GM11168 (cell line): Measurements from ENCODE around the gene PAQR5.

Experiments
- in situ Hi-C: fragments of 300-500 bp; cut with MboI; formaldehyde crosslinking; loops from one replicate; pipeline ENCODE4 v1.12.0; 2022; ENCODE audit warnings: low sequenced_read_pairs; ENCODE audit not compliant: unreplicated experiment

The PAQR5 gene, protein sequence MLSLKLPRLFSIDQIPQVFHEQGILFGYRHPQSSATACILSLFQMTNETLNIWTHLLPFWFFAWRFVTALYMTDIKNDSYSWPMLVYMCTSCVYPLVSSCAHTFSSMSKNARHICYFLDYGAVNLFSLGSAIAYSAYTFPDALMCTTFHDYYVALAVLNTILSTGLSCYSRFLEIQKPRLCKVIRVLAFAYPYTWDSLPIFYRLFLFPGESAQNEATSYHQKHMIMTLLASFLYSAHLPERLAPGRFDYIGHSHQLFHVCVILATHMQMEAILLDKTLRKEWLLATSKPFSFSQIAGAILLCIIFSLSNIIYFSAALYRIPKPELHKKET

DNA sequence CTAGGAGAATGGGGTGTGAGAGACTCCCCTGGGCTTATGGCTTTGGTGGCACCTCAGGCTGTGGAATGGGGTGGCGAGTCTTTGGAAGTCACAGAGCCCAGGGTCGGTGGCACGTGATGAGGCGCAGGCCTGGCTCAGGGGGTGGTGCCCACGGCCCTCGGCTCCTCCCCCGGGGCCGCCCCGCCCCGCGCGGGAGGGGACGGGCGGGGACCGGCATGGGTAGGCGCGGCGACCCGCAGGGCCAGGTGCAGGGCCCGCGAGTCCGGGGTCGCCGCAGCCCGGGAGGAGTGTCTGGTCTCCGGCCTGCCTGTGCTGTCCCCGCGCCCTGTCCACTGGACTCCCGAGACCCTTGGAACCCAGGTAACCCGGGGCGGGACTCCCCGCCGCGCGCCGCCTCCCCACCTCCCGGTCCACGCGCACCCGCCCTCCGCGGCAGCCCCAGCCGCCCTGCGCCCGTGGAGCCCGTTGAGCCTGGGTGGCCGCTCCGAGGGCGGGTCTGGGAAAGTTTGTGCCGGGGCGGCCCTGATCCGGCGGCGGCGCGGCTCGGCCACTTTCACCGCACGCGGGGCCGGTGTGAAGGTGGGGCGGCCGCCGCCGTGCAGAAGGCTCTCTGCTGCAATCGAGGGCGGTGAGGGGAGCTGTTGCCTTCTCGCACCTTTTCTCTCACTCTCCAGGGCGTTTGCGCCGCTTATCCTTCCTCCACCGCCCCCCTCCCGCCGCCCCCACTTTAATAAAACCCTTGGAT, at the start of gene PAQR5:
PAQR5 (plus strand) TSS at position 216 of the 745 bp plus-strand sequence. CDS start 61,169 bp downstream, outside the sequence.
- in situ Hi-C loops: no loop called here

DNA sequence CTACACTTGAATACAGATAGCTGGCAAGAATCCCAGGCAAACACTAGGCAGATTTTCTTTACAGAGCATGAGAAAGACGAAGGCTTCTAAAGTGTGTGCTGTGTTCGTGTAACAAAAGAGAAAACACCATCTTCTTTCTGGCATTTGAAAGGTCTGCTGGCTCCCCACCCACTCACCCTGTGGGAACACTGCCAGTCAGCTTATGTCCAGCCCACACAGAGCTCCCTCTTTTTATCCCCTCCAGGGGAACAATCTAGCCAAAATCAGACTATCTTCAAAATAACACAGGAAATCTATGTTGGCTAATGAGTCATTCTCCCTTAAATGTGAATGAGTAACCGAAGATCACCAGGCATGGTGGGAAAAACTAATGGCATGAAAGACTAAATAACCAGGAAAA, 45.6 kb upstream of the PAQR5 start:
- in situ Hi-C loops: no loop called here

DNA sequence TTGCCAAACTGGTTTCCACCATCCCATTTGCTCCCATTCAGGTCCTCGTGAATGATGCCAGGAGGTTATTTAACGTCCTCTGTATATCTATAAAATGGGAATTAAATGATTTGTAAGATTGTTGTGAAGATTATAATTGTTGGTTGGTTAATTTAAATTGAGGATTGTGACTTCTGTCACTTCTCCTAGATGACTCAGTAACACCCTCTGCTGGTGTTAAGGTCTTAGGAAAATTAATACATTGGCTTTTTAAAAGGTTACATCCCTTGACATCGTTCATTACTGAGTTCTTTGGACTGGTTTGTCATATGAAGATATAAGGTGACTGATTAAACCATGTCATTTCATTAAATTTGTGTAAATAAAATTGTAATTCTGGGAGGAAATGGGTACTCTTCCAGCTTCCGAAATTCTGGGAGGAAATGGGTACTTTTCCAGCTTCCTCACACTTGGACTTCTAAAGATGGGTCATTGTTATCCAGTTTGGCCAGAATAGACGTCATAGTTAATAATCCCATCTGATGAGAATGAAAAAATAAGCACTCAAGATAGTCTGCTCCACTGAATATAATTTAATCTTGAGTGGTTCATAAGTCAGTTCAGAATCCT, 33.3 kb upstream of the PAQR5 start:
- in situ Hi-C loops: no loop called here

DNA sequence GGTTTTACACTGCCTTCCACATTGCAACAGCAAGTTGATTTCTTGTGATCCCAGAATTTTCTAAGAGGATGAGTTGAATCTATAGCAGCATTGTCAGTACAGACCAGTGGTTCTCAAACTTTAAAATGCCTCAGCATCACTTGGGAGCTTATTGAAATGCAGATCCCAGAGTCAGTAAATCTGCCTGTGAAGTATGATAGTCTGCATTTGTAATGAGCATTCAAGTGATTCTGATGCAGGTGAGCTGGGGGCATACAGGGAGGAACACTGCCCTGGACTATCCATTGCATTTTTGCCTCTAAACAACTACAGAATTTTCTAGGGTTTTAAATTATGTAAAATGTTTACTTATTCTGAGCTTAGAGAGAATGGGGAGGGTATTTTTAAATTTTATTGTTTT, 27.5 kb upstream of the PAQR5 start:
- in situ Hi-C loops: loop anchor here (10.0 kb wide), 1 partner anchor 216 kb away; no protein-coding TSS in a partner anchor

DNA sequence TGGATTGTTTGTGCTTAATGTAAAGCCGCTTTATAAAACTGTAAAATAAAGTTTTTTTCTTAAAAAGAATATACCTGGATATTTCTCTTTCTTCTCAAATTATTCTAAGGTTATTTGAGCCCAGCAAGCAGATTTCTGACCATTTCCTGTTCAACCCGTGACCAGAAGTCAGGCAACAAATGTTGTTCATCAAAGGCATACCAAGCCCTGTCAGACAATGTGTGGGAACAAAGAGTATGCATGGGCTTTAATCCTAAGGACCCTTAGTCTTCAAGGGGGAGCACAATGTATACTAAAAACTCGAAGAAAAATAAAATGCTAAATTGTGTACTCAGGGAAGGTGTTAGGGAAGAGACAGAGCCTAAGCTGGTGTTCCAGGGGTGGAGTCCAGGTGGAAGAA, 26.6 kb upstream of the PAQR5 start:
- in situ Hi-C loops: loop anchor here (10.0 kb wide), 1 partner anchor 217 kb away; no protein-coding TSS in a partner anchor

DNA sequence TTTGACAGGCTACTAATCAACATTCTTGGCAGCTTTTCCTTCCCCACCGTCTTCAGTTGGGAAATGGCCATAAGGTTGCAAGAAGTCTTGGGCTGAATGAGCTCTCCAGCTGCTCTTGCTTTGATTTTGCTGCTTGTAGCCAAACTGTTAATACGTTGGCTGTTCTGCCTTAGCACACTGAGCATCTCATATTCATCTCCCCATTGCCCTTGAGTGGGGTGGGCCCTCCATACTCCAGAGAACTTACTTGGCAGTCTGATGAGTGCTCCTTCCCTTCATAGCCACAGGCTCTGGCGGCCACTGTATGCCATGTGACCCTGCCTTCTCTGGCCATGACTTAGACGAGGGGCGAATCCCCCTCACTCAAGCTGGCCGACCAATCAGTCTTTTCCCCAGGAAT, 25.8 kb upstream of the PAQR5 start:
- in situ Hi-C loops: loop anchor here (10.0 kb wide), 1 partner anchor 218 kb away; no protein-coding TSS in a partner anchor

DNA sequence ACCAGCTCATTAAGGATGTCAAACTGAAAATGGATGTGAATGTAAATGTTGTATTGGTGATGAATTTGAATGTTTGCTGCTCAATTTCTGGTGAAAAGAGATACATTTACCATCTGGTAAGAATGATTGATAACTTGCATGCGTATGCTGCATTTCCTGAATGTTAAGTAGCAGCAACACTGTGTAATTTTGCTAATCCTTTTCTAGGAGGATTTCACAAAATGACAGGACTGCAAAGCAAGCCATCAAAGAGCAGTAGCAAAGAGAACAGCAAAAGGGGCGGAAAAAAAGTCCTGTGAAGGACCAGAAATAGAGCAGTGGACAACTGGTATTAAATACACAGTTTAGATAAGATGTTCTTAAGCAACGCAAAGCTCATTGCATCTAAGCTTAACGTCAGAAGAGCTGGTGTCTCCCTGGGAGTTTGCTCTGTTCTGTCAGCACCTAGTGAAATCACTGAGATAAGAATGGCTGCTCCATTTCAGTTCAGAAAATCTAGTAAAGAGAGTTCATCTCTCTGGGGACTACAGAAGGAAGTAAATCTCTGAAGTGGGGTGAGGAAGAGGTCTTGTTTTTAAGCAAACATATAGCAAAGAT, 23.5 kb upstream of the PAQR5 start:
- in situ Hi-C loops: loop anchor here (10.0 kb wide), 1 partner anchor 220 kb away; no protein-coding TSS in a partner anchor

DNA sequence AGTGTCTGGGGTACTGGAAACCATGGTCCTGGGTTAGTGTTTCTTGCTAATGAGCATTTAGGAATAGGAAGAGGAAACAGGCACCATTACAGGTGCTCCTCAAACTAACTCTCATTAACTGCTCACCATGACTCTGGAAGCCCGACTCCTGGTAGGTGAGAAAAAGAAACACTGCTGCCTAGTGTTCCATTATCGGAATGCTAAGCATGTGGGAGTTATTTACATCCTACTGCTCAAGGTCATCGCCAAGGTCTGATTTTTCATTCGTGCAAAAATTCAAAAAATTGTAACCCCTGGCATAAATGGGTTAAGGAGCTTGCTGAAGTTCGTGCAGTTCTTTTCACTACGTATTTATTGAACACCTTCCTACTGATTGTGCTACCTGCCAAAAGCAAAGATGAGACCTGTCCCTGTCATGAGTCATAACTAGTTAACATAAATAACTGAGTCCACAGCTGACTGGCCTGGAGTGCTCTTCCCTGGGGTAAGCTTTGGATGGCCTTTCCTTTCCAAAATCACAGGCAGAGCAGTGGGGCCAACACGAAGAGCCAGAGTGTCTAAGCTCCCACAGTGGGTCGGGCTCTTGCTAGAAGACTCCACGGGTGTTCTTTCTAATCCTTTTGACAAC, 22.7 kb upstream of the PAQR5 start:
- in situ Hi-C loops: loop anchor here (10.0 kb wide), 1 partner anchor 221 kb away; no protein-coding TSS in a partner anchor

DNA sequence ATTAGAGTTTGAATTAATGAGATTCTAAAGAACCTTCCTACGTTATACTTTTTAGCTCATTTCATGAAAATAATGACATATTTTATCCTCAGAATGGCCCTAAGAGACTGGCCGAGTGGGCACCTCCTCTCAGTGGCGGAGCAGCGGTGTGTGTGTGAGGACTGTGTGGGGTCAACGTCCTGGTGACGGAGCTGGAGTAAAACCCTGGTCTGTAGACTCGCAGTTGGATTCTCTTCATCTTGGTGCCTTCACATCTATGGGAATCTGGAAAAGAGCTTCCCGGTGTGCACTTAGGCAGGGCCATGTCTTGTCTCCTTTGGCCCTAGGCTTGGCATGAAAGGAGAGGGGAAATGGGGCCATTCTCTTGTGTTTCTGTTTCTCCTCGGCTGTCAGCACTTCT, 21.4 kb upstream of the PAQR5 start:
- in situ Hi-C loops: loop anchor here (10.0 kb wide), 1 partner anchor 223 kb away; no protein-coding TSS in a partner anchor

DNA sequence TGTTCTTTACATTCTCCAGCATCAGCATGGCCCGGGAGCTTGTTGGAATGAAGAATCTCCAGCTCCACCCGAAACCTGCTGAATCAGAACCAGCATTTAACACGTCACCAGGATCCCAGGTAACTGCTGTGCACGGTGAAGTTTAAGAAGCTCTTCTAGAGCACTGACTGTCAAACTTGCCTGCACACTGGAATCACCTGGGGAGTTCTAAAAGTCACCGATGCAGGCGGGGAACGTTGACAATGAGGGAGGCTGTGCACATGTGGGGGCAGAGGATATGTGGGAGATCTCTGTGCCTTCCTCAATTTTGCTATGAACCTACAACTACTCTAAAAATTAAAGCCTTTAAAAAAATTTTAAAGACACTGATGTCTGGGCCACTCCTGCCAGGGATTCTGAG, 19.1 kb upstream of the PAQR5 start:
- in situ Hi-C loops: loop anchor here (10.0 kb wide), 1 partner anchor 225 kb away; no protein-coding TSS in a partner anchor

DNA sequence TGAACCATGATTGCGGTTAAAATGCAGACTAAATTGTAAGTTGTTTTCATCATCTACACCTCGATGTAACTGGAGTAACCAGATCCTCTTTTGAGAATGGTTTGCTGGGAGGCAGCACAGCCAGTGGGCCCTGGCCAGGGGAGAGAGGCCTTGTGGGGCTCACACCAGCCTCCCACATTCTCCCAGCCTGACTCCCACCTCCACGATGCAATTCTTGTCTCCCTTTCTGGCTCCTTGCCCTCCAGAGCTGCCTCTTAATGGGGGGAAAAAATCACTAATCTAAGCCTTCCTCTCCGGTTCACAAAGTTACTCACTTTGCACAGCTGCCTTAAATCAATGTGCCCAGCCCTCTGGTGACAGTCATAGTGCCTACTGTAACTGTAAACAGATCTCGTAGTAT, 17.9 kb upstream of the PAQR5 start:
- in situ Hi-C loops: no loop called here

DNA sequence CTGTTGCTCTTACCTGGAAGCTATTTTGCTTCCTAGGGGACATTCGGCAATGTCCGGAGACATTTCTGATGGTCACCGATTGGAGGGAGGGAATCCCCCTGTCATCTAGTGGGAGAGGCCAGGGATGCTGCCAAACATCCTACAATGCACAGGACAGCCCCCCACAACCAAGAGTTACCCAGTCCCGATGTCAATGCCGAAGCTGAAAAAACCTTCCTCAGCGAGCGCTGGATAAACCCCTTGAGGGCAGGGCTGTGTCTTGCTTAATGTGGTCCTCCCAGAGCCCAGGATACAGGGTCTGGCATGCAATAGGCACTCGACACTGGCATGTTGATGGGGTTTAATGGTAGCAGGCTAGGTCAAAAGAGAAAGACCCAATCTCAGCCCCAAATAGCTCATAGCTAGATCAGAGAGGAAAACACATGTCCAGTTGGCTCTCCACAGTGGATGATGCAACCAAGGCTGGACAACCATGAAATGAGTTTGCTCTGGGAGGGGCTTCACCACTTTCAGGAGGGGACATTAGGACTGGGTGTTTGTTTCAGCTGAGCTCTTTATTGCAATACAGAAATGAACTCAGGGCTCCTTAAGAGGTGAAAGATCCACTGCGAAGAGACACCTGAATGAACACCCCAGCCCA, 16.5 kb upstream of the PAQR5 start:
- in situ Hi-C loops: no loop called here

DNA sequence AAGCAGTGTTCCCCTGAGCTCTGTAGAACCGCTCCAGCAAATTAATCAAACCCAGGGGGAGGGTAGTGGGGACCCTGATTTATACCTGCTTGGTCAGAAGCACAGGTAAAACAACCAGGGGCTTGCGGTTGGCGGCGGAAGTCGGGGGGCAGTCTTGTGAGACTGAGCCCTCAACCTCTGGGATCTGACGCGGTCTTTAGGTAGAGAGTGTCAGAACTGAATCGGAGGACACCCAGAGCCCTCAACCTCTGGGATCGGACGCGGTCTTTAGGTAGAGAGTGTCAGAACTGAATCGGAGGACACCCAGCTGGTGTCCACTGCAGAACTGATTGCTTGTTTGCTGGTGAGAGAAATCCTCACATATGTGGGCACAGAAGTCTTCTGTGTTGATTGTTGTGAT, 12.9 kb upstream of the PAQR5 start:
- in situ Hi-C loops: no loop called here

DNA sequence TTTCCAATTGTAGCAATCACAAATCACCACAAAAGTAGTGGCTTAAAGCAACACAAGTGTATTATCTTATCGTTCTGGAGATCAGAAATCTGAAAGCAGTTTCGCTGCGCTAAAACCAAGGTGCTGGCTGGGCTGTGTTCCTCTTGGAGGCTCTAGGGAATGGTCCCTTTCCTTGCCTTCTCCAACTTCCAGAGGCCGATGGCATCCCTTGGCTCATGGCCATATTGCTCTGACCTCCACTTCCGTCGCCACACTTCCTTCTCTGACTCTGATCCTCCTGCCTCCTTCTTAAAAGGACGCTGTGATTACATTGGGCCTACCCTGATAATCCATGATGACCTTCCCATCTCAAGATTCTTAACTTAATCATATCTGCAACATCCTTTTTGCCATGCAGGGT, 10.7 kb upstream of the PAQR5 start:
- in situ Hi-C loops: no loop called here

DNA sequence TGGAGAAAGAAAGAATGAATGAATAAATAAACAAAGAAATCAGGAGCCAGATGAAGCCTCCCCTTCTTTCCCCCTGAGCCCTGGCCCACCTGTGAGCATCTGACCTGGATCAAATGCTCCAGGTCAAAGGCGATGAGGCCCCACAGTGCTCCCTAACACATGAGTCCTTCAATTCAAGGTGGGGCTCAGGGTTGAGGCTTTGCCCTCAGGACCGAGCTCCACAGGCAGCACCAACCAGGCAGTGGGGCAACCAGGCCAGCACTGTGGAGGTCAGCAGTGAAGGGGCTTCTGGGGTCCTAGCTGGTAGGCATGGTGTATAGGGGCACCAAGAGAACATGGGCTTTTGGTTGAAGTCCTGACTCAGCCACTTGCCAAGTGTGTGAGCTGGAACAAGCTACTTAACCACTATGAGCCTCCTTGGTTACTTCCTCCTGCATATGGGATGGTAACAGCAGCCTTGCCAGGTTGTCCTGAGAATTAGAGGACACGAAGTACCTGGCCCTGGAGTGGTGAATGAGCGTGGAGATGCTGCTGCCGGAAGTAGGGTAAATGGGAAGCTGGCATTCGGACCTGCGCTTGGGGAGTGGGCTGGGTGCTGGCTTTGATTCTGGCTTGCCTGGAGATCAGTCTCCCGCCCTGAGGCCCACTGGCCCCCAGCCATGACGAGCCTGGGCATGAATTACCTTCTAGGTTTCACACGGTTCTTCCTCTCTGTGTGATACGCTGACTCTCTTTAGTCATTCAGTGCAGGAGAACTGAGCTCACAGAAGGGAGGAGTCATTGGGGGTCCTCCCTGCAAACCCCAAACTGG, 10.0 kb upstream of the PAQR5 start:
- in situ Hi-C loops: no loop called here

DNA sequence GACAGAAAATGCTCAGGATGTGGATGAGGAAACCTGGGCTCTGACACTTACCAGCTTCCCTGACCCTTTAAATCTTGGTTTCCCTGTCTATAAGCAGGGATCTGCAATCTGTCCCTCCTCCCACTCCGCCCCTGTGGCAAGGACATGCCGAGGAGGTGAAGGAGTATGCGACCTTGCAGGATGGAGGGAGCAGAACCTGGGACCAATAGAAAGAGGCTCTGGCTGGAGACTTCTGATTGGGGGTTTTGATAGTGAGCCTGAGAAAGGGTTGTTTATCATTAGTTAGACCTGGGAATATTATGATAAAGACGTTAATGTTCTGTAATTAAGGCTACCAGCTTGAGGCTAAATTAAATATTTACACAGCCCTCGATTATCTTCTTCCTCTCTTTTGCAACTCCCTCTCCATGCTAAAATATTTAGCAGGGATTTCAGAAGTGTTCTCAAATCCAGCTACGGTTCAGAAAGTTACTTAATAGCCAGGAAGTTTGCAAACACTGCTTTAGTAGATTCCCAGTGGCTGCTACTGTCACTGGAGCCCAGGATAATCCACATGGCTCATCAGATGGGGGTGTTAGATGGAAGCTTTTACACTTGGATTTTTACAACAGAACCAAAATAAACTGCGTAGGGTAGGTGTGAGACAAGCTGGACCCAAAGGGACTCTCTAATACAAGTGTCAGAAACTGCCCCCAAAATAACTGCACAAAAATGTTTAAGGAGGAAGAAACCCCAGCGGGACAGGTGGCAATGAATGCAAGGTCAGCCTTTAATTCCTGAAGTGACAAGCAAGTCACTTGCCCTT, 9.2 kb upstream of the PAQR5 start:
- in situ Hi-C loops: no loop called here

DNA sequence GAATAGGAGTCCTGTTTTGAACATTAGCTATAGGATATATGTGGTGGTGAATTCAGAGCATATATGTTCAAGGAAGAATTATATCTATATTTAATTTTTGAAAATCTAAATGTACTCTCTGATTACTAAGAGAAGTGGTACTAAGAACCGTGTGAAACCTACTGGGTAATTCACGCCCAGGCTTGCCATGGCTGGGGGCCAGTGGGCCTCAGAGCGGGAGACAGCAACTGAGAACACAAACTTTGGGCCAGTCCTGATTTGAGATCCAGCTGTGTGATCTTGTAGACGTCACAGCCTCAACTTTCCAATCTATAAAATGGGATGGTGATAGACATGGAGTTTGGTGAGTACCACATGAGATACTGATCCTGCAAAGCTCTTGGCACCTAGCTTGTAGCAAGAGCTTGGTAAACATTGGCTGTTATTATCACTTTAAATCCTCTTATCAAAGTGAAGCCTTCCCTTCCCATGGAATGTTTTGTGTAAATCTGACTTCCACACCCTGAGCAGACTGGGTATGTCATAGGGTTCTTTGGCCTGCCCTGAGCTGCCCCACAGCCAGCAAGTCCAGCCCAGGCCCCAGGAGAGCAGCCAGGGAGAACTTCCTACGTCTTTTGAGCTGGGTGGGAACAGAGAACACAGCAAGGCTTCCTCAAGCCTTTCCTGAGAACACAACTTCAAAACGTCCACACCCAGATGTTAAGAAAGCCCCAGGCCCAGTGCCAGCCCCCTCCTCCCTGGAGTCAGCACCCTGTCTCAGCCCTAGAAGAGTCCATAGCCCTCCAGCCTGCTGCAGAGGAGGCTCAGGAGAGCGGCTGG, 8.2 kb upstream of the PAQR5 start:
- in situ Hi-C loops: no loop called here
